Activated CD8-positive, alpha-beta memory T cell treated with anti-CD3 and anti-CD28 coated beads for 36 hours (primary cell): Measurements from ENCODE around the gene PFKP. TPM values are rescaled to one million over a fixed set of nuclear protein-coding genes. Genes with fewer than 3 reads are reported as not detected.

Experiments used
- CTCF ChIA-PET: fragments of 350-600 bp; sonication (Branson Sonifier 250); formaldehyde crosslinking; loops from one replicate; lab custom pipeline; 2021; ENCODE audit warnings: antibody characterized with exemption; lab: Charles Lee
- POLR2A ChIA-PET: fragments of 350-600 bp; sonication (Branson Sonifier 250); formaldehyde crosslinking; loops from one replicate; lab custom pipeline; 2021; ENCODE audit warnings: antibody characterized with exemption; lab: Charles Lee
- total RNA-seq, 2 experiments: library from RNA; stranded (reverse); gene quantifications; one replicate each; pipeline ENCODE4 v1.2.3, GENCODE V29; 2021

PFKP gene
- total RNA-seq, 2 experiments from 2014 or later: 277 to 287 TPM

GRCh38 chr10:3122486-3123205, 55.3 kb downstream of the PFKP start:
- ChIA-PET CTCF (no interaction called here), POLR2A (no interaction called here)

GRCh38 chr10:3123571-3124411, 56.4 kb downstream of the PFKP start:
- ChIA-PET CTCF (no interaction called here), POLR2A (no interaction called here)

GRCh38 chr10:3124412-3125175, 57.2 kb downstream of the PFKP start:
- ChIA-PET CTCF (no interaction called here), POLR2A (no interaction called here)

- CTCF ChIA-PET: interaction anchor here (0.8 kb wide), 1 partner anchor 9 kb away, joined by 3 read pairs; no protein-coding TSS in a partner anchor
- POLR2A ChIA-PET: no interaction called here
Observed at GRCh38 chr10:3125527-3126170, 58.3 kb downstream of the PFKP start.

- ChIA-PET CTCF (interaction anchor here (0.8 kb wide), 1 partner anchor 9 kb away, joined by 3 read pairs; no protein-coding TSS in a partner anchor), POLR2A (no interaction called here)
Observed at GRCh38 chr10:3126249-3126648, 58.9 kb downstream of the PFKP start.

- CTCF ChIA-PET: no interaction called here
- POLR2A ChIA-PET: no interaction called here
Observed at GRCh38 chr10:3126741-3127346, 59.5 kb downstream of the PFKP start.

GRCh38 chr10:3127921-3128320, 60.6 kb downstream of the PFKP start:
- ChIA-PET CTCF (no interaction called here), POLR2A (no interaction called here)

GRCh38 chr10:3128379-3129130, 61.2 kb downstream of the PFKP start:
- ChIA-PET CTCF (no interaction called here), POLR2A (no interaction called here)

- POLR2A ChIA-PET: no interaction called here
- CTCF ChIA-PET: no interaction called here
Observed at GRCh38 chr10:3129581-3130340, 62.4 kb downstream of the PFKP start.

GRCh38 chr10:3131098-3131497, 63.8 kb downstream of the PFKP start:
- ChIA-PET CTCF (no interaction called here), POLR2A (no interaction called here)

- POLR2A ChIA-PET: no interaction called here
- CTCF ChIA-PET: no interaction called here
Observed at GRCh38 chr10:3132036-3133025, 65.0 kb downstream of the PFKP start.

- POLR2A ChIA-PET: interaction anchor here (1.0 kb wide), 1 partner anchor 20 kb away, joined by 3 read pairs; no protein-coding TSS in a partner anchor
- CTCF ChIA-PET: no interaction called here
Observed at GRCh38 chr10:3133948-3134347, 66.6 kb downstream of the PFKP start.

GRCh38 chr10:3135006-3135405, 67.7 kb downstream of the PFKP start:
- CTCF ChIA-PET: no interaction called here

GRCh38 chr10:3136336-3136735, 69.0 kb downstream of the PFKP start:
- POLR2A ChIA-PET: no interaction called here
- CTCF ChIA-PET: no interaction called here

More at GRCh38 chr10:3135006-3135405, 67.7 kb downstream of the PFKP start:
- POLR2A ChIA-PET: no interaction called here

GRCh38 chr10:3136763-3137611, 69.6 kb downstream of the PFKP start:
- CTCF ChIA-PET: no interaction called here
- POLR2A ChIA-PET: no interaction called here
